Type B pancreatic cell (in vitro differentiated cells): ENCODE data around the gene CPOX. TPM values are rescaled to one million over a fixed set of nuclear protein-coding genes. Genes with fewer than 3 reads are reported as not detected.
"Not testable (repeated sequence)": the region's sequence is repeated elsewhere in the genome, so short reads cannot be mapped to it uniquely, and the experiment has no call there.

Source experiments
- DNase-seq: peaks from one replicate; pipeline ENCODE4 v3.0.0; 2021; ENCODE audit warnings: mixed read lengths; ENCODE audit not compliant: unreplicated experiment; ENCODE audit errors: extremely low spot score
- H3K27ac Mint-ChIP-seq: 2 replicates; pipeline ENCODE4 v1.8.0; 2021; ENCODE audit warnings: mild to moderate bottlenecking, mixed read lengths
- H3K27me3 Mint-ChIP-seq: 2 replicates; pipeline ENCODE4 v1.8.0; 2021; ENCODE audit warnings: mixed read lengths
- H3K36me3 Mint-ChIP-seq: 2 replicates; pipeline ENCODE4 v1.8.0; 2021; ENCODE audit warnings: mixed read lengths
- H3K4me1 Mint-ChIP-seq: one replicate; pipeline ENCODE4 v1.8.0; 2021; ENCODE audit warnings: mixed read lengths; ENCODE audit not compliant: unreplicated experiment
- H3K4me3 Mint-ChIP-seq: 2 replicates; pipeline ENCODE4 v1.8.0; 2021; ENCODE audit warnings: mild to moderate bottlenecking, mixed read lengths
- H3K9me3 Mint-ChIP-seq: 2 replicates; pipeline ENCODE4 v1.8.0; 2021; ENCODE audit warnings: mixed read lengths
- CTCF ChIP-seq: fragments of 200-600 bp; sonication (generic); conservative IDR thresholded peaks from 2 replicates; pipeline ENCODE4 v1.5.0; 2021; ENCODE audit warnings: antibody characterized with exemption, mild to moderate bottlenecking
- total RNA-seq: library from RNA; stranded (reverse); gene quantifications from 2 replicates; pipeline ENCODE4 v1.2.1, GENCODE V29; 2021; ENCODE audit warnings: low replicate concordance

CPOX gene
- total RNA-seq, 1 donor from 2014 or later: 24.6 TPM

GRCh38 chr3:98565237-98565643 is 28.2 kb downstream of the CPOX start:
- H3K4me1 Mint-ChIP-seq: no peaks in the 10 kb centered on the region
- TF ChIP-seq CTCF: no peak
- H3K27me3 Mint-ChIP-seq: no peaks in the 10 kb centered on the region
- no peak for DNase-seq
- no peaks in the 10 kb centered on the region for H3K9me3 Mint-ChIP-seq
- H3K36me3 Mint-ChIP-seq: no peaks in the 10 kb centered on the region
- no peak overlapping the region for H3K4me3 Mint-ChIP-seq
- no peak overlapping the region for H3K27ac Mint-ChIP-seq

- H3K27me3 Mint-ChIP-seq: no peaks in the 10 kb centered on the region
- H3K9me3 Mint-ChIP-seq: no peaks in the 10 kb centered on the region
- no peak for TF ChIP-seq CTCF
- no peak overlapping the region for H3K27ac Mint-ChIP-seq
- DNase-seq: no peak
- H3K4me1 Mint-ChIP-seq: no peaks in the 10 kb centered on the region
- no peak overlapping the region for H3K4me3 Mint-ChIP-seq
- H3K36me3 Mint-ChIP-seq: no peaks in the 10 kb centered on the region
Measured at GRCh38 chr3:98564282-98565005, 29.0 kb downstream of the CPOX start.

GRCh38 chr3:98563661-98564281 is 29.6 kb downstream of the CPOX start:
- no peak for TF ChIP-seq CTCF
- H3K27me3 Mint-ChIP-seq: no peaks in the 10 kb centered on the region
- no peak overlapping the region for H3K27ac Mint-ChIP-seq
- DNase-seq: no peak
- H3K4me1 Mint-ChIP-seq: no peaks in the 10 kb centered on the region
- no peak overlapping the region for H3K4me3 Mint-ChIP-seq
- H3K9me3 Mint-ChIP-seq: no peaks in the 10 kb centered on the region
- no peaks in the 10 kb centered on the region for H3K36me3 Mint-ChIP-seq

- no peak for DNase-seq
- no peak overlapping the region for H3K4me3 Mint-ChIP-seq
- H3K27me3 Mint-ChIP-seq: peaks cover 8% of the 10 kb centered on the region
- H3K9me3 Mint-ChIP-seq: no peaks in the 10 kb centered on the region
- no peaks in the 10 kb centered on the region for H3K4me1 Mint-ChIP-seq
- H3K36me3 Mint-ChIP-seq: no peaks in the 10 kb centered on the region
- TF ChIP-seq CTCF: no peak
- no peak overlapping the region for H3K27ac Mint-ChIP-seq
Measured at GRCh38 chr3:98561727-98562521, 31.5 kb downstream of the CPOX start.

- no peak for DNase-seq
- Mint-ChIP-seq H3K4me3 (no peak overlapping the region), H3K27ac (no peak overlapping the region), H3K27me3 (peaks cover 8% of the 10 kb centered on the region), H3K9me3 (no peaks in the 10 kb centered on the region), H3K36me3 (no peaks in the 10 kb centered on the region), H3K4me1 (no peaks in the 10 kb centered on the region)
- TF ChIP-seq CTCF: no peak
Measured at GRCh38 chr3:98560911-98561310, 32.5 kb downstream of the CPOX start.

- not testable (repeated sequence) for H3K27ac Mint-ChIP-seq, H3K9me3 Mint-ChIP-seq
Measured at GRCh38 chr3:98559769-98560168, 33.6 kb downstream of the CPOX start.

More at GRCh38 chr3:98559769-98560168, 33.6 kb downstream of the CPOX start:
- H3K4me1 Mint-ChIP-seq, H3K36me3 Mint-ChIP-seq, DNase-seq, H3K4me3 Mint-ChIP-seq, H3K27me3 Mint-ChIP-seq: not testable (repeated sequence)
